PC-3 (cell line): ENCODE results near the gene DRC1.

Experiments used
- CTCF ChIP-seq: fragments of 300-600 bp; sonication (generic); conservative IDR thresholded peaks from 2 replicates; pipeline ENCODE4 v1.5.1; 2017; ENCODE audit warnings: antibody characterized with exemption, low read depth, mild to moderate bottlenecking, low read length
- EZH2 ChIP-seq: fragments of 300-600 bp; sonication (generic); IDR thresholded peaks from one replicate; pipeline ENCODE4 v1.6.1; 2017; ENCODE audit warnings: antibody characterized with exemption, mild to moderate bottlenecking, low read length; ENCODE audit not compliant: unreplicated experiment

- no peak for TF ChIP-seq CTCF
- TF ChIP-seq EZH2, result no peak
Measured at GRCh38 chr2:26473796-26474195, 72.1 kb downstream of the DRC1 start.
